BE2C (cell line): ENCODE measurements around the gene ASIC2.

Source experiments
- DNase-seq: peaks from one replicate; pipeline ENCODE4 v3.0.0-alpha.2; 2020
- H3K27me3 ChIP-seq: fragments of 250-450 bp; sonication (Bioruptor Pico); 2 replicates; pipeline ENCODE4 v1.5.1; 2020; ENCODE audit warnings: mild to moderate bottlenecking
- H3K36me3 ChIP-seq: fragments of 250-450 bp; sonication (Bioruptor Pico); 2 replicates; pipeline ENCODE4 v1.5.1; 2020; ENCODE audit warnings: mild to moderate bottlenecking
- H3K4me1 ChIP-seq: fragments of 250-450 bp; sonication (Bioruptor Pico); 2 replicates; pipeline ENCODE4 v1.5.1; 2020
- H3K4me3 ChIP-seq: 2 replicates; pipeline ENCODE4 v1.5.1; 2011; ENCODE audit warnings: low read depth, low read length
- H3K9me3 ChIP-seq: fragments of 250-450 bp; sonication (Bioruptor Pico); 2 replicates; pipeline ENCODE4 v1.5.1; 2020
- TF ChIP-seq, protein P1 (sequence below): IDR thresholded peaks from 2 replicates; pipeline ENCODE4 v1.5.1; 2012; ENCODE audit warnings: mild to moderate bottlenecking, low read depth, low read length

Gene ASIC2

GRCh38 chr17:33240362-33240761 lies 52.7 kb downstream of the ASIC2 start:
- Histone ChIP-seq H3K4me3 (no peak overlapping the region), H3K9me3 (no peaks in the 10 kb centered on the region), H3K4me1 (no peaks in the 10 kb centered on the region), H3K27me3 (no peaks in the 10 kb centered on the region), H3K36me3 (no peaks in the 10 kb centered on the region)
- DNase-seq: peak; percentile 12
- TF ChIP-seq, protein P1, sequence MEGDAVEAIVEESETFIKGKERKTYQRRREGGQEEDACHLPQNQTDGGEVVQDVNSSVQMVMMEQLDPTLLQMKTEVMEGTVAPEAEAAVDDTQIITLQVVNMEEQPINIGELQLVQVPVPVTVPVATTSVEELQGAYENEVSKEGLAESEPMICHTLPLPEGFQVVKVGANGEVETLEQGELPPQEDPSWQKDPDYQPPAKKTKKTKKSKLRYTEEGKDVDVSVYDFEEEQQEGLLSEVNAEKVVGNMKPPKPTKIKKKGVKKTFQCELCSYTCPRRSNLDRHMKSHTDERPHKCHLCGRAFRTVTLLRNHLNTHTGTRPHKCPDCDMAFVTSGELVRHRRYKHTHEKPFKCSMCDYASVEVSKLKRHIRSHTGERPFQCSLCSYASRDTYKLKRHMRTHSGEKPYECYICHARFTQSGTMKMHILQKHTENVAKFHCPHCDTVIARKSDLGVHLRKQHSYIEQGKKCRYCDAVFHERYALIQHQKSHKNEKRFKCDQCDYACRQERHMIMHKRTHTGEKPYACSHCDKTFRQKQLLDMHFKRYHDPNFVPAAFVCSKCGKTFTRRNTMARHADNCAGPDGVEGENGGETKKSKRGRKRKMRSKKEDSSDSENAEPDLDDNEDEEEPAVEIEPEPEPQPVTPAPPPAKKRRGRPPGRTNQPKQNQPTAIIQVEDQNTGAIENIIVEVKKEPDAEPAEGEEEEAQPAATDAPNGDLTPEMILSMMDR: no peak

DNA sequence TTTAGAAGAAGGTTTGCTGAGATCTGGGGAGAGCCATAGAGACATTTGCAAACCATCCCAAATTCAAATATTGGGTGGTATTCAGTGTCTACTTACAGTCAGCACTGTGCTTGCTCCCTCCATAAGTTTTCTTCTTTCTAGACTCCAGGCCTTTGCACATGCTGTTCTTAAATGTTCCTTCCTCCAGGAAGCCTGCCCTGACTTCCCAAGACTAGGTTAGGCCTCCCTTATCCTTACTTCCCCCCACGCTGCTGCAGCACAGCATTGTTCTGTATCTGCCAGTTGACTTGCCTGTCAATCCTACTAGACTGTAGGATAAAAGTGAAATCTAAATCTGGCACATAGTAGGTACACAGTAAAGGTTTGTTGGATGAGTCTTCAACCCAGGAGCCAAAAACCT lies 53.4 kb downstream of the ASIC2 start:
- TF ChIP-seq, protein P1: no peak
- H3K4me1 ChIP-seq: no peaks in the 10 kb centered on the region
- no peaks in the 10 kb centered on the region for H3K9me3 ChIP-seq
- no peak overlapping the region for H3K4me3 ChIP-seq
- no peaks in the 10 kb centered on the region for H3K27me3 ChIP-seq
- DNase-seq: no peak
- no peaks in the 10 kb centered on the region for H3K36me3 ChIP-seq

GRCh38 chr17:33234930-33235685 lies 58.0 kb downstream of the ASIC2 start:
- H3K27me3 ChIP-seq: no peaks in the 10 kb centered on the region
- no peak overlapping the region for H3K4me3 ChIP-seq
- peak; percentile 38 for DNase-seq
- TF ChIP-seq, protein P1: no peak
- H3K9me3 ChIP-seq: no peaks in the 10 kb centered on the region
- no peaks in the 10 kb centered on the region for H3K4me1 ChIP-seq
- H3K36me3 ChIP-seq: no peaks in the 10 kb centered on the region

DNA sequence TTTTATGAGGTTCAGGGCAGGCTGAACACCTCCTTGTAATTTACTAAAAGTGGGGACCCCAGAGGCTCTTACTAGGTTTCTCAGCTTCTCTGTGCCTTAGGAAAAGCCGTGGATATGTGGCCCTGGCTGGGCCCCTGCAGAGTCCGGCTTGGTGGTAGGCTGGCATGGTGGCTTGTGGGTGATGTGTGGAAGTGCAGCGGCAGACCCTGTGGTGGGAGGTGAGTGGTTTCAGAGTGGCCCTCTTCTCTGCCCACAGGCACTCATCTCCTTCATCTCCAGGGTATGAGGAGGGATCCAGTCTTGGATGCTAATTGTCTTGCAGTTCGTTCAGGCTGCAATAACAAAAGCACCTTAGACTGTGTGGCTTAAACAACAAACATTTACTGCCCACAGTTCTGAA lies 58.9 kb downstream of the ASIC2 start:
- TF ChIP-seq, protein P1: no peak
- no peaks in the 10 kb centered on the region for H3K4me1 ChIP-seq
- DNase-seq: no peak
- no peaks in the 10 kb centered on the region for H3K36me3 ChIP-seq
- no peaks in the 10 kb centered on the region for H3K9me3 ChIP-seq
- H3K4me3 ChIP-seq: no peak overlapping the region
- H3K27me3 ChIP-seq: no peaks in the 10 kb centered on the region

GRCh38 chr17:33233811-33234177 lies 59.3 kb downstream of the ASIC2 start:
- Histone ChIP-seq H3K9me3 (no peaks in the 10 kb centered on the region), H3K27me3 (no peaks in the 10 kb centered on the region), H3K4me1 (no peaks in the 10 kb centered on the region), H3K36me3 (no peaks in the 10 kb centered on the region), H3K4me3 (no peak overlapping the region)
- DNase-seq: no peak
- TF ChIP-seq, protein P1: no peak

GRCh38 chr17:33229499-33229898 lies 63.6 kb downstream of the ASIC2 start:
- Histone ChIP-seq H3K36me3 (no peaks in the 10 kb centered on the region), H3K9me3 (no peaks in the 10 kb centered on the region), H3K4me3 (no peak overlapping the region), H3K4me1 (no peaks in the 10 kb centered on the region), H3K27me3 (no peaks in the 10 kb centered on the region)
- no peak for DNase-seq
- TF ChIP-seq, protein P1: no peak
